HG03457 (cell line): Measurements from ENCODE around the gene LTB4R.
"Not testable (repeated sequence)": the region's sequence is repeated elsewhere in the genome, so short reads cannot be mapped to it uniquely, and the experiment has no call there.

Experiments used
- ATAC-seq: cut with Tn5 transposase; IDR thresholded peaks from one replicate; pipeline ENCODE4 v1.9.1; 2021; ENCODE audit warnings: moderate number of reproducible peaks; ENCODE audit not compliant: unreplicated experiment

The LTB4R gene

DNA sequence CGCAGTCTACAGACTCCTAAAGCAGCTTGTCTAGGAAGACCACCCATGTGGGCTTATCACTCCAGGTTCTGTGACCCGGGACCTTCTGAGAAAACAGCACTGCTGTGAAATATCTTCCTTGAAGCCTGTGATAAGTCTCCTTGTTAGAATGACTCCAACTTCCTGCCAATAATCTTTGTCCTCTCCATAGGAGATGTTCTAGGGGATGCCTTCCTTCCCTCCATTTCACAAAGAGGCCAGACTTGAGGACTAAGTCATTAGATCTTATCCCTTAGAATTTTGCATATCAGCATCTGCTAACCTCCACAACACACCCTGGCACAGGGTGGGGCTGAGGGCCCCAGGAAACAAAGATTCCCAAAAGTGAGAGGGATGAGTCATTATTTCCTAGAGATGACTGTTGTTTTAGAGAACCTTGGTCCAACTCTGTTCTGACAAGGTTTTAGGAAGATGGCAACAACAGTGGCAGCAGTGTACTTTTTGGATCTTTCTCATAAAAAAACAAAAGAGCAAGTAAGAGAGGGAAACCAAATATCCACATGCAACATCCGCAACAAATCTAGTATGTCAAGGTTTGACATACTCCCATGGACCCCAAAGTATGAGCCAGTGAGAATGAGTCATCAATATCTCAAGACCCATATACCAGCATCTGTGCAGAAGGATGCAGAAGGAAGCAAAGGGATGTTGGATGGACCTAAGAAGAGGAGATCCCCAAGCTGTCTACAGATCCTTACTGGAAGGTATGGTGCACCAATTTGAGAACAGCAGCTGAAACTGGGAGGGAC lies 6.0 kb downstream of the LTB4R start:
- ATAC-seq = no peak

- ATAC-seq = no peak
These were observed 10.1 kb downstream of the LTB4R start for GRCh38 chr14:24321212-24321975.

DNA sequence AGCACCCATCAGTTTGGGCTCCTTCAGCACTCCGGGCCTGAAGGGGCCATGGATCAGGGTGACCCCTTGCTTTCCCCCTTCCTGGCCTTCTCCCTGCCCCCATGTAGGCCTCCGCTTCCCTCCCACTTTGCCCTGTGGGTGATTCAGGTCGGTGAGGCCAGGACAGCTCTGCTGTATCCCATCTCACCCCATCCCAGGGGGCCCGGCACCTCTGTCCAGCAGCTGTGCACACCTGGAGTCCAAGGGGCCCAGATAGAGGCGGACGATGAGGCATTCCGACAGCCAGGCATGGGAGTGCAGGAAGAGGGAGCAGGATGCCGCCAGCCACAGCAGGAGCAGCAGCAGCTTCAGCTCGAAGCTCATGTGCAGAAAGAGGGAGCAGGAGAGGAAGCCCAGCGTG lies 11.4 kb downstream of the LTB4R start:
- ATAC-seq = no peak

GRCh38 chr14:24323341-24323740 lies 12.0 kb downstream of the LTB4R start:
- no peak for ATAC-seq

DNA sequence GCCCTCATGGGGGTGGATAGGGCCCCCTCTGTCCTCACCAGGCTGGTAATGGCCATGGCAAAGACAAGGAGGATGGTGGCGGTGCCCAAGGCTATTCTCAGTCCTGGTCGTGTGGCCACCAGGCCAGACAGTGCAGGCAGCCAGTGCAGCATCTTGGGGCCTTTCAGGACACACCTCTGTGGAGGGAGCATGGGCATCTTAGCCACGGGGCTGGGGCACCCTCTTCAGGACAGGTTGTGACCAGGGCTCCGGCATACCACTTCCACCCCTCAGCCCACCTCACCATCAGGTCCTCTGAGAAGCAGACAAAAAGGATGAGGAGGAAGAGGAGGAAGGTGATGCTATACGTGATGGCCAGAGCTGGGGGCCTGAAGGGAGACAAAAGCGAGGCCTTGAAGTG lies 12.7 kb downstream of the LTB4R start:
- no peak for ATAC-seq

GRCh38 chr14:24325041-24325530 lies 13.8 kb downstream of the LTB4R start:
- no peak for ATAC-seq

- ATAC-seq = no peak
These were observed 14.7 kb downstream of the LTB4R start for GRCh38 chr14:24325963-24326362.

DNA sequence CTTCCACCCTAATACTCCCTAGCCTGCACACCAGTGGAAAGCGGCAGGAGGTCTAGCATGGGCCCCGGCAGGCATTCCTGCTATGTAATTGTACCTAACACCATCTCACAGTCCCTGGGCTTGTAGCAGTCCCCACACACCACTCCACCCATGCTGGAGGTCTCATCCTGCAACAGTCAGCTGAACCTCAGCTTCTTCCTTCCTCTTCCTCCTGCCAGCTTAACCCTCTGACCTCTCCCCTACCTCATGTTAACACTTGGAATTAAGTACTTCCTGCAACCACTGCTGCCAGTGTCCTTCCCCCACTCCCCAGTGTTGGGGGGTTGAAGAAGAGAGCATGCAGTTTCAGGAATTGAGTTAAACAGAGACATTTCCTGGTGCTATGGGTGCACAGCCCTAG lies 16.0 kb downstream of the LTB4R start:
- ATAC-seq = no peak

- ATAC-seq = not testable (repeated sequence)
These were observed 16.6 kb downstream of the LTB4R start for GRCh38 chr14:24327914-24328313.

GRCh38 chr14:24329073-24329663 lies 17.9 kb downstream of the LTB4R start:
- ATAC-seq = no peak

- ATAC-seq = no peak
These were observed 18.4 kb downstream of the LTB4R start for GRCh38 chr14:24329736-24330135.

GRCh38 chr14:24330973-24331674 lies 19.8 kb downstream of the LTB4R start:
- ATAC-seq = no peak

GRCh38 chr14:24331731-24332267 lies 20.5 kb downstream of the LTB4R start:
- ATAC-seq = no peak

- peak; percentile 82 for ATAC-seq
These were observed 21.1 kb downstream of the LTB4R start for GRCh38 chr14:24332268-24332993.

GRCh38 chr14:24334431-24335291 lies 23.4 kb downstream of the LTB4R start, which contains the start of gene ADCY4:
Gene ADCY4, minus strand, starts transcription at chr14:24335071. Its CDS starts 419 bp downstream, at chr14:24334652.
- no peak for ATAC-seq

- ATAC-seq = no peak
These were observed 24.3 kb downstream of the LTB4R start for GRCh38 chr14:24335461-24336171.

- no peak for ATAC-seq
These were observed 26.0 kb downstream of the LTB4R start for GRCh38 chr14:24337144-24337823.

DNA sequence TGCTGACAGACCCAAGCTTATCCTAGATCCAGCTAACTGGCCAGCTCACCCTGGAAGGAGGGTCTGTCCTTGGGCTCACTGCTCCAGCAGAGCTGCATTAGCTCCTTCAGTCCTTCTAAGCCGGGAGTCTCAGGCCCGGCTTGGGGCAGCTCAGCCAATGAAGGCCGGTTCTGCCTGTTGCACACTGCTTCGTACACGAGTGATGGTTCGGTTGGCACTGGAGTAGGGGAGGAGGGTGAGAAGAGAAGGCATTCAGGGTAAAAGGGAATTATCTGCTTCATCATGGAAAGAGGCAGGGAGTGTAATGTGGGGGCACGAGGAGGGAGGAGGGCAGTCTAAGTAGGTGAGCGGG lies 26.5 kb downstream of the LTB4R start:
- ATAC-seq = no peak
